Right lobe of liver (tissue), 6 donors: ENCODE measurements around the gene P4HTM. TPM values are rescaled to one million over a fixed set of nuclear protein-coding genes. Genes with fewer than 3 reads are reported as not detected.

Experiments
- ATAC-seq, 4 donors: fragments of 200-7000 bp; cut with Tn5 transposase; one replicate each; pipeline ENCODE4 v1.9.1; 2020; ENCODE audit warnings: mild to moderate bottlenecking in 4 of 4, moderate library complexity in 4 of 4
- DNase-seq, 3 donors: peaks; one replicate each; pipeline ENCODE4 v3.0.0-alpha.2; 2020
- H3K27ac ChIP-seq, 3 donors: fragments of 200-600 bp; one replicate each; pipeline ENCODE4 v1.8.0; 2022
- H3K27me3 ChIP-seq, 2 donors: fragments of 200-600 bp; one replicate each; pipeline ENCODE4 v1.8.0; 2022
- H3K36me3 ChIP-seq, 4 donors: fragments of 200-600 bp; sonication (generic) in 1 of 4; one replicate each; pipeline versions ENCODE4 v1.5.1 to v1.8.0; 2017 to 2022; ENCODE audit warnings: control low read depth in 1 of 4
- H3K4me1 ChIP-seq, 4 donors: fragments of 200-600 bp; sonication (generic) in 1 of 4; one replicate each; pipeline versions ENCODE4 v1.5.1 to v1.8.0; 2017 to 2022; ENCODE audit warnings: control low read depth in 1 of 4
- H3K4me3 ChIP-seq, 3 donors: fragments of 200-600 bp; one replicate each; pipeline ENCODE4 v1.8.0; 2022
- H3K9me3 ChIP-seq, 4 donors: fragments of 200-600 bp; sonication (generic) in 1 of 4; one replicate each; pipeline versions ENCODE4 v1.5.1 to v1.8.0; 2017 to 2022; ENCODE audit warnings: control low read depth in 1 of 4
- POLR2A ChIP-seq: fragments of 450-650 bp; IDR thresholded peaks from one replicate; pipeline ENCODE4 v1.6.1; 2017; ENCODE audit warnings: antibody characterized with exemption, mild to moderate bottlenecking
- WGBS: methylation state at CpG from one replicate; pipeline ENCODE4 v1.1.6; 2018; ENCODE audit warnings: low coverage, low lambda C conversion rate; ENCODE audit not compliant: insufficient coverage; ENCODE audit errors: missing lambda C conversion rate; 5-methylcytosine and 5-hydroxymethylcytosine counted together
- intact Hi-C, 2 donors: fragments of 100-400 bp; cut with DNase I; formaldehyde crosslinking; loops; one replicate each; pipeline versions ENCODE4 v1.11.2 to v1.14.1; 2022
- long read RNA-seq: library from polyadenylated mRNA; unstranded; transcript quantifications from one replicate; pipeline ENCODE4 v2.0.0, GENCODE V29; 2019
- total RNA-seq, 6 experiments: library from RNA; depleted of rRNA in 2 of 6; stranded (reverse); fragments of >200 nt in 2 of 6; fragmentation: NEBNext Ultra II Directional in 3 of 6; extraction: Animal tissue kit (Norgen Biotek cat#: 25700) in 3 of 6; gene quantifications; one replicate each; pipeline versions ENCODE4 v1.1.0 to v1.2.4, GENCODE V29; 2016 to 2023
- TF ChIP-seq, protein P1 (sequence below), 4 donors: fragments of 200-600 bp in 3 of 4; fragments of 450-650 bp in 1 of 4; IDR thresholded peaks; one replicate each; pipeline versions ENCODE4 v1.5.1 to v1.8.0; 2016 to 2022; ENCODE audit warnings: antibody characterized with exemption in 4 of 4, mild to moderate bottlenecking in 2 of 4
- donor health status: DM: no; HTN: yes; CAD: no.
- donor health status: DM: no; HTN: no; CAD: no.
- donor health status: DM: no; HTN: no; CAD: no.
- donor health status: DM: no; HTN: yes; CAD: no.
- donor health status: DM: no; HTN: yes; CAD: no.

P4HTM gene
- 10 to 100 TPM in 5 of 6 experiments, 1 to 10 TPM in 1; 7.7 to 19.2 (median 11.1) TPM for total RNA-seq
- long read RNA-seq = 0 reads

DNA sequence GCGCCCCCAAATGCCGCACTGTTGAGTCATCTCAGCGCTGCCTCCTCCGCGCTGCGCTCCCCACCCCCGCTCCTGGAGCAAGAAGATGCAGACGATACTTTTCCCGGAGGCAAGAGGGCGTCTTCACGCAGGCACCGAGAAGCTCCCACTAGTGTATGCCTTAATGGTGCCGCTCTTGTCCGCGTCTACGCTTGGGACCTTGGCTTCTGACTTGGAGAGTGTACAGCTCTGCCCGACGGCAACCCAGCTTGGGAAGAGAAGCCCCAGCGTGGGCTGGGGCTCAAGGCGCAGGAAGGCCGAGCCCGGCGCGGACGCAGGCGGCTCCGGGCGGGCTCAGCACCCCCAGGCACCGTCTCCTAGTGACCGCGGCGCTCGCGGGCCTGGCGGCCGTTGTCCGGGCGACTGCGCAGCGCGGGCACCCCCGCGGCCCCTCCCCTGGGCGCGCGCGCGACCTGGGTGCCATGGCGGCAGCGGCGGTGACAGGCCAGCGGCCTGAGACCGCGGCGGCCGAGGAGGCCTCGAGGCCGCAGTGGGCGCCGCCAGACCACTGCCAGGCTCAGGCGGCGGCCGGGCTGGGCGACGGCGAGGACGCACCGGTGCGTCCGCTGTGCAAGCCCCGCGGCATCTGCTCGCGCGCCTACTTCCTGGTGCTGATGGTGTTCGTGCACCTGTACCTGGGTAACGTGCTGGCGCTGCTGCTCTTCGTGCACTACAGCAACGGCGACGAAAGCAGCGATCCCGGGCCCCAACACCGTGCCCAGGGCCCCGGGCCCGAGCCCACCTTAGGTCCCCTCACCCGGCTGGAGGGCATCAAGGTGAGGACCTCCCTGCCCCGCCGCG, at the start of gene P4HTM:
P4HTM (plus strand) TSS at position 446 of the 840 bp plus-strand sequence; CDS start at position 462, 16 bp downstream.
- WGBS = no CpG with 5 or more reads among the region's 91 CpGs

GRCh38 chr3:48945432-48945831, 44.6 kb upstream of the P4HTM start:
- intact Hi-C loops = no loop called here
- H3K4me3 ChIP-seq = no peak overlapping the region
- TF ChIP-seq, protein P1, sequence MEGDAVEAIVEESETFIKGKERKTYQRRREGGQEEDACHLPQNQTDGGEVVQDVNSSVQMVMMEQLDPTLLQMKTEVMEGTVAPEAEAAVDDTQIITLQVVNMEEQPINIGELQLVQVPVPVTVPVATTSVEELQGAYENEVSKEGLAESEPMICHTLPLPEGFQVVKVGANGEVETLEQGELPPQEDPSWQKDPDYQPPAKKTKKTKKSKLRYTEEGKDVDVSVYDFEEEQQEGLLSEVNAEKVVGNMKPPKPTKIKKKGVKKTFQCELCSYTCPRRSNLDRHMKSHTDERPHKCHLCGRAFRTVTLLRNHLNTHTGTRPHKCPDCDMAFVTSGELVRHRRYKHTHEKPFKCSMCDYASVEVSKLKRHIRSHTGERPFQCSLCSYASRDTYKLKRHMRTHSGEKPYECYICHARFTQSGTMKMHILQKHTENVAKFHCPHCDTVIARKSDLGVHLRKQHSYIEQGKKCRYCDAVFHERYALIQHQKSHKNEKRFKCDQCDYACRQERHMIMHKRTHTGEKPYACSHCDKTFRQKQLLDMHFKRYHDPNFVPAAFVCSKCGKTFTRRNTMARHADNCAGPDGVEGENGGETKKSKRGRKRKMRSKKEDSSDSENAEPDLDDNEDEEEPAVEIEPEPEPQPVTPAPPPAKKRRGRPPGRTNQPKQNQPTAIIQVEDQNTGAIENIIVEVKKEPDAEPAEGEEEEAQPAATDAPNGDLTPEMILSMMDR (IDR thresholded peaks at IDR 0.05) = no peak
- ATAC-seq = no peak
- H3K4me1 ChIP-seq = no peaks in the 10 kb centered on the region
- no peaks in the 10 kb centered on the region for H3K27me3 ChIP-seq
- no peaks in the 10 kb centered on the region for H3K9me3 ChIP-seq
- WGBS = 86% methylated on average over 2 of the region's 2 CpGs
- H3K27ac ChIP-seq = no peak overlapping the region
- no peak for DNase-seq
- no peaks in the 10 kb centered on the region for H3K36me3 ChIP-seq

More for the DNA sequence above, at the start of gene P4HTM:
- ATAC-seq (peak; percentile 76 to 89 (median 83)), DNase-seq (peak; percentile 73 to 81 (median 80))
- peak within 1 kb of the TSS; percentile 60 to 75 (median 65) for H3K27ac ChIP-seq
- H3K9me3 ChIP-seq = no peaks in the 10 kb centered on the region
- intact Hi-C loops = no loop called here
- peak within 1 kb of the TSS; percentile 82 to 88 (median 87) for H3K4me3 ChIP-seq
- peak; percentile 34 for TF ChIP-seq POLR2A
- TF ChIP-seq, protein P1 (IDR thresholded peaks at IDR 0.05) = peak in 3 of 4 donors; percentile 21 to 35 (median 27)
- peaks cover 0 to 20% (median 6%) of the 10 kb centered on the region in 4 donors for H3K4me1 ChIP-seq
- peaks cover 0 to 2% (median under 1%) of the 10 kb centered on the region in 4 donors for H3K36me3 ChIP-seq
- H3K27me3 ChIP-seq = no peaks in the 10 kb centered on the region

DNA sequence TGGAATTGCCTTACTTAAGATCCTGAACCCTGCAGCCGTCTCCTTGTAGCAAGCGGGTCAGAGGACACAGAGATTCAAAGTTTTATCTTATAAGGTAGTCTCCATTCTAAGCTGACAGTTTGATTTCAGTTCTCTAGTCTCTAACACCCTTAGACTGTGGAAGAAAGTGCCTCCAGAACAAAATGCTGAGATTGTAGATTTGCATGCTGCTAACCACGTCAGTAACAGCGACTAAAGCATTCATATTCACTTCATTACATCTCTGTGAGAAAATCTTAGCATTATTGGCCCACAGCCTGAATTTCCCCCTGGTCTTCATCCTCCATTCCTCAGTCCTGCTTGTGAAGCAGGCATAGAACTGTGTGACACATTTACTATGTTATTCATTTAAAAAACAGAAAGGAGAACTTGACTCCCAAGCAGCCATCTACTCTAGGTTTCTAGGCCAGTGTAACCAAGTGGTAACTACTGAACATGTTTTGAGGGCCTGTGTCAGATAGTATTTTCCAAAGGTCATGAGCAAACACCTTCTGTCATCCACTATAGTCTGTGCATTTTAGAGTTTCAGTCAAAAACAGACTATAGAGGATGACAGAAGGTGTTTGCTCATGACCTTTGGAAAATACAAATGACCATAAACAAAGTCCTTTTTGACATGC, 44.0 kb upstream of the P4HTM start:
- Histone ChIP-seq H3K27me3 (no peaks in the 10 kb centered on the region), H3K4me1 (no peaks in the 10 kb centered on the region), H3K36me3 (no peaks in the 10 kb centered on the region), H3K27ac (no peak overlapping the region), H3K9me3 (no peaks in the 10 kb centered on the region), H3K4me3 (no peak overlapping the region)
- intact Hi-C loops = no loop called here
- TF ChIP-seq POLR2A = no peak
- TF ChIP-seq, protein P1 (IDR thresholded peaks at IDR 0.05) = no peak
- WGBS = 80% methylated on average over 4 of the region's 4 CpGs
- no peak for ATAC-seq
- no peak for DNase-seq

DNA sequence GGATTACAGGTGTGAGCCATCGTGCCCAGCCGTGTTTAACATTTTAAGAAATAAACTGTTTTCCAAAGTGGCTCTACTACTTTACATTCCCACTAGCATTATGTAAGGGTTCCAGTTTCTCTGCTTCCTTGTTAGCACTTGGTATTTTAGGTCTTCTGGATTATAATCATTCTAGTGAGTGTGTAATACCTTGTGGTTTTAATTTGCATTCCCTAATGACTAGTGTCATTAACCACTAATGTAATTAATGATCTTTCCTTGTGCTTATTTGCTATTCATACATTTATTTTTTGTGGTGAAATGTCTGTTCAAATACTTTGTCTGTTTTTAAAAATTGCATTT, 40.7 kb upstream of the P4HTM start:
- Histone ChIP-seq H3K4me1 (no peaks in the 10 kb centered on the region), H3K4me3 (no peak overlapping the region), H3K9me3 (no peaks in the 10 kb centered on the region), H3K27ac (no peak overlapping the region), H3K27me3 (no peaks in the 10 kb centered on the region), H3K36me3 (peaks cover 0 to 10% (median 2%) of the 10 kb centered on the region in 4 donors)
- TF ChIP-seq, protein P1 (IDR thresholded peaks at IDR 0.05) = no peak
- no peak for TF ChIP-seq POLR2A
- DNase-seq (no peak), ATAC-seq (no peak)
- WGBS = 80% methylated on average over 1 of the region's 2 CpGs
- intact Hi-C loops = no loop called here
